Epithelial cell of esophagus (primary cell): ENCODE data around the gene BPIFB6.

Experiments
- DNase-seq: peaks from one replicate; pipeline ENCODE4 v3.0.0; 2010; ENCODE audit warnings: low read depth
- H3K4me3 ChIP-seq: 2 replicates; pipeline ENCODE4 v1.5.1; 2011; ENCODE audit warnings: mild to moderate bottlenecking, low read length, control low read depth
- TF ChIP-seq, protein P1 (sequence below): IDR thresholded peaks from 2 replicates; pipeline ENCODE4 v1.5.1; 2011; ENCODE audit warnings: low read depth, mild to moderate bottlenecking, low read length, control low read depth, inconsistent platforms; ENCODE audit not compliant: insufficient read depth; ENCODE audit errors: missing control alignments

The BPIFB6 gene

DNA sequence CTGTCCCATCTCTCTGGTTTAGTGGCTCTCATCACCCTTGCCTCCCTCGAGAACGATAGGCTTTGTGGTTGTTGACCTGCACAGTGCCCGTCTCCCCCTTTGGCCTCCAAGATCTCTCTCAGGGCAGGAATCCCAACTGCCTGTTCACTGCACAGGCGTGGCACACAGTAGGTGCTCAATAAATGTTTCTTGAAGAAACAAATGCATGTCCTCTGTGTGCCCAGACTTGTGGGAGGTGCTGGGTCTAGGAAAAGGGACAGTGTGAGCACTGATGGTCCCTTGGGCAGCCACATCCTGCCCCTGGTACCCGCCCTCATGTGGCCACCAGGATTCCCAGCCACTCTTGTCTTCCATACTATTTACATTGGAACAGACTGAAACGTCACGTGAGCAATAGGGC, 2.6 kb upstream of the BPIFB6 start:
- TF ChIP-seq, protein P1, sequence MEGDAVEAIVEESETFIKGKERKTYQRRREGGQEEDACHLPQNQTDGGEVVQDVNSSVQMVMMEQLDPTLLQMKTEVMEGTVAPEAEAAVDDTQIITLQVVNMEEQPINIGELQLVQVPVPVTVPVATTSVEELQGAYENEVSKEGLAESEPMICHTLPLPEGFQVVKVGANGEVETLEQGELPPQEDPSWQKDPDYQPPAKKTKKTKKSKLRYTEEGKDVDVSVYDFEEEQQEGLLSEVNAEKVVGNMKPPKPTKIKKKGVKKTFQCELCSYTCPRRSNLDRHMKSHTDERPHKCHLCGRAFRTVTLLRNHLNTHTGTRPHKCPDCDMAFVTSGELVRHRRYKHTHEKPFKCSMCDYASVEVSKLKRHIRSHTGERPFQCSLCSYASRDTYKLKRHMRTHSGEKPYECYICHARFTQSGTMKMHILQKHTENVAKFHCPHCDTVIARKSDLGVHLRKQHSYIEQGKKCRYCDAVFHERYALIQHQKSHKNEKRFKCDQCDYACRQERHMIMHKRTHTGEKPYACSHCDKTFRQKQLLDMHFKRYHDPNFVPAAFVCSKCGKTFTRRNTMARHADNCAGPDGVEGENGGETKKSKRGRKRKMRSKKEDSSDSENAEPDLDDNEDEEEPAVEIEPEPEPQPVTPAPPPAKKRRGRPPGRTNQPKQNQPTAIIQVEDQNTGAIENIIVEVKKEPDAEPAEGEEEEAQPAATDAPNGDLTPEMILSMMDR = no peak
- no peak overlapping the region for H3K4me3 ChIP-seq
- DNase-seq = no peak

DNA sequence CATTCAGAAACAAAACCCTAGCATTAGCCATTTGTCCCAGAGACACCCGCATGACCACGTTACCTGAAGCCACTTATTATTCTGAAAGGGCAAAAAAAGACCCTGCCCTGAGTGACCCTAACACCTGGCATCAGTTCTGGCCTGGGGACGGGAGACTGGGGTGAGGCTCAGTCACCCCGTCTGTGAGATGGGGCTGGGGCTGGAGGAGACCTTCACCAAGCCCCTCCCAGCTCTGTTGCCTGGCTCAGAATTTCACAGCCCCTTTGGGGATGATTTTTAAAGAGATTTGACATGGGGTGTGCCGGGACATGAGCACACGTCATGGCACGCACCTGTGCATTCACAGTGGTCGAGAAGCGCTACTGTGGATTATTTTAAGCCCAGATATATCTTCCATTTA, 1.4 kb upstream of the BPIFB6 start:
- TF ChIP-seq, protein P1 = no peak
- no peak for DNase-seq
- no peak overlapping the region for H3K4me3 ChIP-seq

DNA sequence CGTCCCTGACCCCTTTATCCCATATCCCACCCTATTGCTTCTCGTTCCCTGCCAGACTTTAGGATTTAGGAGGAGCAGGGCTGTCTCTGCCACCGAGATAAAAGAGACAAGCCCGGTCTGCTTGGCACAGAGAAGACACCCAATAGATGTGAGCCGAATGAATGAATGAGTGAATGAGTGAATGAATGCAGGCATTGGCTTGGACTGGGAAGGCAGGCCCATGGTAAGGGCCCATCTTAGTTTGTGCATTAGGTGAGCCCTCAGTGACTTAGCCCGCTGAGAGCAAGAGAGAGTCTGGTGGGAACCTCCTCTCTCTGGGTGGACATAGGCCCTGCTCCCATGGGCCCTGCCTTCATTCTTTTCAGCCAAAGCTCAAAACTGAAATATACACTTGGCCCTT, 879 bp upstream of the BPIFB6 start:
- TF ChIP-seq, protein P1 = no peak
- H3K4me3 ChIP-seq = no peak overlapping the region
- DNase-seq = no peak

DNA sequence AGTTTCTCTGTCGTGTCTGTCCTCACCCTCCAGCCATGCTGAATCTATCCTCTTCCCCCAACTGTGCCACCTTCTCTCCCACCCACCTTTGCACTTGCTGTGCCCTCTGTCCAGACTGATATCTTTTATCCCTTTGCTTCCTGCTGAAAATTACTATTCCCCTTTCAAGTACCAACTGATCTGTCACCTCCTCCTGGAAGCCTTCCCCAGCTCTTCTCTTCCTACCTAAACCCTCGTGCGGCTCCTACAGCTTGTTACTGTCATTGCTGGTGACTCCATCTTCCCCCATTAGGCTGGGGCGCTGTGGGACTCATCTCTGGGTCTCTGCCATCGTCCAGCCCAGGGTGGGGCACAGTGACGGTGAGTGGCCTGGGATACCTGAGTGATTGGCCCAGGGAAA, 1.1 kb downstream of the BPIFB6 start:
- DNase-seq = no peak
- no peak overlapping the region for H3K4me3 ChIP-seq
- TF ChIP-seq, protein P1 = no peak

DNA sequence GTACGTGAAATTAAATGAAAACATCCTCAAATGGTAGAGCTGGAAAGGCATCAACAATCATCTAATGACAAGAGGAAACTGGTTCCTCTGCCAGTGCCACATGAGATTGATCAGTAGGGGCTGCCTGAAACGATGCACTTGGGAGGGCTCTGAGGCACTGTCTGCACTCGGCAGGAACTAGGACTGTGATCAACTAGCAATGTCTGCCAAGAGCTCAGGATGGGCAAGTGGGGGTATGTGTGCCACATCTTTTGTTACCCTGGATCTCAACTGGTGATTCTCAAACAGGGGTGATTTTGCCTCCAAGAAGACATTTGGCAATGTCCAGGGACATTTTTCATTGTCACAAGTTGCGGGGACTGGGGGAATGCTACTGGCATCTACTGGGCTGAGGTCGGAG, 1.9 kb downstream of the BPIFB6 start:
- no peak overlapping the region for H3K4me3 ChIP-seq
- no peak for DNase-seq
- TF ChIP-seq, protein P1 = no peak

DNA sequence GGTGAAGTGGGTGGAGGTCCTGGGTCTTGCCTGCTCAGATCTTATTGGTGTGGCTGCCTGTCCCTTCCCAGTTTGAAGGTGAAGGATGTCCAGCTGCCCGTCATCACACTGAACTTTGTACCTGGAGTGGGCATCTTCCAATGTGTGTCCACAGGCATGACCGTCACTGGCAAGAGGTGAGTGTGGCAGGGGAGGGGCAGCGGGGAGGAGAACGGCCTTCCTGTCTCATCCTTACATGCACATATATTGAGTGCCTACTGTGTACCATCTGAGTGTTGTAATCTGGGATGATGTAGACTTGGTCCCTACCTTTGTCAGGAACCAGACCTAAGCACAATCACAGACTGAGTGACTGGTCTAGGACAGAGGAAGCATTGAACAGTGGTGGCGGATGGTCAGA, 2.7 kb downstream of the BPIFB6 start:
- DNase-seq = no peak

DNA sequence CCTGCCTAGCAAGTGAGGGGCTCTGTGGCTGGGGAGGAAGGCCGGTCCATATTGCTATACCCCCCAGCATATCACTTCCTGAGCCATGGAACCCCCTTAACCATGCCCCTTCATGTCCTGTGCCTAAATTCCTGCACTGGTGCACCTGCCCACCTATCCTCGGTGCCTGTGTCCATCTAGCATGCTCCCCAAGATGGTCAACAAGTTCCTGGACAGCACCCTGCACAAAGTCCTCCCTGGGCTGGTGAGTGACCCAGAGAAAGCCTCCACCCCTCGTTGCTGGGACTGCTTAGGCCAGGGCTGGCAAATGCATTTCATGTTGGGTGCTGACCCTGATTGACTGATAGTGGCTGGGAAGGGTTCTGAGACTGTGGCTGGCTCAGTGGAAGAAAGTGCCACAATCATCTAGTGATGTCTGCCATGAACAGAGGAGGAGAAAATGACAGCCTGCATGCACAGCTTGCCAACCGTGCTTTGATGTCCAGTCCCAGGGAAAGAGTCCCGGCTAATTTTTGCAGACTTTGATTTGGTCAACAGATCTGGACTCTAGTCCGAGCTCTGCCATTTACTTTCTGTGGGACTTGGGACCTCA, 3.5 kb downstream of the BPIFB6 start:
- no peak for DNase-seq
- H3K4me3 ChIP-seq = no peak overlapping the region
- TF ChIP-seq, protein P1 = no peak

More for the DNA sequence above, 2.7 kb downstream of the BPIFB6 start:
- no peak overlapping the region for H3K4me3 ChIP-seq
- TF ChIP-seq, protein P1 = no peak
